GM12801 (cell line): ENCODE results near the gene GALNT2.

Experiments used
- CTCF ChIP-seq: IDR thresholded peaks from one replicate; pipeline ENCODE4 v1.5.1; 2011; ENCODE audit warnings: control low read depth; ENCODE audit not compliant: insufficient read length; ENCODE audit errors: extremely low read depth

GALNT2 gene

GRCh38 chr1:230226814-230227213 is 159.8 kb downstream of the GALNT2 start:
- no peak for TF ChIP-seq CTCF

DNA sequence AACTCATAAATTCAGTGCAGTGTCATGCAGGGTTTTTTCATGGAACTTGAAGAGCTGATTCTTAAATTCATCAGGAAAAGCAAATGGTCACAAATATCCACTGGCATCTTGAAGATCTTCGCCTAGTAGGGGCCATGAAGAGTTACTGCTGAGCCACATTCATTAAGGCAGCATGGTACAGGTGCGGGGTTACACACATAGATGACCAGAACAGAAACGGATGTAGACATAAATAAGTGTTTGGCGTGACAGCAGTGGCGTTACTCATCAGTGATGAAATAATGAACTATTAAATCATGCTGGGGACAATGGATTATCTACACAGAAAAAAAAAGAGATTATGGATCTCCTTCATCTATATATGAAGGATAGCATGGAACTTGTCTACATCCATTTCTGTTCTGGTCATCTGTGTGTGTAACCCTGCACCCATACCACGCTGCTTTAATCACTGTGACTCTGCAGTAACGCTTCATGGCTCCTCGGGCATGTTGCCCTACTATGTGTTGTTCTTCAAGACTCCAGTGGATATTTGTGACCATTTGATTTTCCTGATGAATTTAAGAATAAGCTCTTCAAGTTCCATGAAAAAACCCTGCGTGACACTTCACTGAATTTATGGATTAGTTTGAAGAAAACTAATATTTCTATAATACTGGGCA is 161.3 kb downstream of the GALNT2 start:
- no peak for TF ChIP-seq CTCF

GRCh38 chr1:230230273-230230672 is 163.2 kb downstream of the GALNT2 start:
- TF ChIP-seq CTCF = no peak

DNA sequence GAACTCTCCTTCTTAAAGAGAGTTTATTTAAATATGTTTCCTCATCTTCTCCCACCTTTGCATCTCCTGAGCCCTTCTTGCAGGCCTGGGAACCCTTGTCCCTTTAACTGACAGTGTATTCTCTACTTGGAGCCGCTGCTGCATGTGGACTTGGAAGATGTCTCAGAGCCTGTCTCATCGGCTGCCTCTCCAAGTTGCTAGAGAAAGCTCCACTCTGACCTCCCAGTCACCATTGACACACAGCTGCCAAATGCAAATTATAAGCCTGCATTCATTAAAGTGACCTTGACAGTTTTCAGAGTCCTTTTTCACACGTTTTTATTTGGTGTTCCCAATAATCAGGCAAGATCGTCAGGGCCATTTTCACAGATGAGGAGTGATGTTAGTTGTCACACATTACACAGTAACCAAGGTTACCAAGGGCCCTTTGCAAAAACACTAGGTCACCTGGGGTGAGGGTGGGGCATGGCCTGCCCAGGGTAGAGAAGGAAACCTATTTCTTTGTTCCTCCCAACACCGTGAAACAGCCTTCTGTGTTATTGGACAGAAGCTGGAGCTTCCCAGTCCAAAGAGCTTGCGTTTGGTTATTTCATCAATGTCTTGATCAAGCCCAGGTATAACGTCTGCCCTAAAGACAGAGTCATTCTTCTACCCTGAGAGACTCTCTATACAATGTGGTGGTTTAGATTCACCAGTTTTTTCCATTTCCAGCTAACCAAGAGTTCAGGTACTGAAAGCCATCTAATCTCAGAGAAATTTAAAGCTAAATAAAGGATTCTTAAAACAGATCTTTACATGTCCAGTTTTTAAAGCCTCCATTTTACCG is 164.1 kb downstream of the GALNT2 start:
- TF ChIP-seq CTCF = no peak

DNA sequence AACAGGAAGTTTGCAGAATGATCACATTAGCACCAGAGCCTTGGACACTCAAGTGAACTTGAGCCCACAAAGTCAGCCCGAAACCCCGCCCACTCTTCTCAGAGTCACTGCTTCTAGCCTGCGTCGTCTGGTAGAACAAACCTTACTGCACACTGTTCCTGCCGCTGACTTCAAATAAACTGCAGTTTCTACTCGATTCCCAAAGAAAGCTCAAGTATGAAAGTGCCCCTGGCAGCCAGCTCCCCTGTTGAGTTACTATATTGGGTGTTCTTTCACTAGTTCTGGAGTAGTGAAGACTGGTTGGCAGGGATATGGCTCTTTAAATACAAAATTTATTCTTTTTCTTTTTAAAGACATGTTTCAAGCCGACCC is 164.7 kb downstream of the GALNT2 start:
- no peak for TF ChIP-seq CTCF

DNA sequence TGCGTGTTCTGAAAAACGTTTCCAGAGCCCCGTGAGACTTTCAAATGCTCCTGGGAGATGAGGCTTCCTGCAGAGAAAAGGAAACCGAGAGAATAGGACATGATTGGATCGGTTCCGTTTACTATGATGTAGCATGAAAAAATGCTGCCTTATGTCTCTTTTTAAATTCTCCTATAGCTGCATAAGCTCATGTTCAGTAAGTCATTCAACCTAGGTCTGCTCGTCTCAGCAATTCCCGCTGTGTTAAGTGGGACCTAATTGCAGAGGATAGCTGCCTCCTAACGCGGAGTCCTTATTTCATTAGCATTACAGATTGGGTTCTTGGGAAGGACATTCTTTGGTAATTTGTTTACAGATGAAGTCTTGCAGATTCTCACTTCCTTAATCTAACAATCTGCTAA is 165.3 kb downstream of the GALNT2 start:
- no peak for TF ChIP-seq CTCF

DNA sequence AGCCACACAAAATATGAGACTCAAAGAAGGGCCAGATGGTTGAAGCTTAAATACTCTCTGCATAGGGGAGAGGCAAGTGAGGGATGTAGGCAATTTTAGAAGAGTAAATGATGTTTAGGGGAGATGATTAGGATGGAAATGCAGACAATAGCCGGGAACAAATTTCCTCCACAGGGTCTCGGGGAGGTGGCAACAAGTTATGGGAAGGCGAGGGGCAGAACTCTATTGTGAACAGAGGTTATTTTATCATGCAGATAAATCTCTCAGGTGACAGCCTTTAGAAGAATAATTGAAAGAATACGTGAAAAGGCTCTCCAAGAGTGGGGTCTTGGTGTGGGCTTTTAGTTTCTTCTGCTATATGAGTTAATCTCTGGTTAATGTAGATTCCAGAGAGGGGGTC is 166.7 kb downstream of the GALNT2 start:
- no peak for TF ChIP-seq CTCF
